HG03025 (cell line): ENCODE results near the gene CCDC14.
"Not testable (repeated sequence)": the region's sequence is repeated elsewhere in the genome, so short reads cannot be mapped to it uniquely, and the experiment has no call there.

Experiments
- ATAC-seq: cut with Tn5 transposase; IDR thresholded peaks from one replicate; pipeline ENCODE4 v1.9.1; 2021; ENCODE audit warnings: mild to moderate bottlenecking, moderate library complexity; ENCODE audit not compliant: unreplicated experiment, low FRiP score

The CCDC14 gene

DNA sequence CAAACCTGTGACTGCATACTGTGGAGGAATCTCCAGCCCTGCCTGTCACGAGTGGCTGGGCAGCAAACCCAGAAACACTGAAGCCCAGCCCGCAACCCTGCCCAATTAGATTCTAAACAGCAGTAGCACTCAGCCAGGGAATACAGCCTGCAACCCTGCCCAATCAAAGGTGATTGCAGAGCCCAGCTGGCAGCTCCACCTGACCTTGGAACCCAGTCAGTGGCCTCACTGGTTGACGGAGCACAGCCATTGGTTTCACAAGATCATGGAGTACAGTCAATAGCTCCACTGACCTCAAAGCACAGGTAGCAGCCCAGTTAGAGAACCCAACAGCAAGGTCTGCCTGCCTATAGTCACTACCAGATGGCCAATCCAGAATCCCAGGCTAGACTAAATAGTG is 41.7 kb downstream of the CCDC14 start:
- no peak for ATAC-seq

DNA sequence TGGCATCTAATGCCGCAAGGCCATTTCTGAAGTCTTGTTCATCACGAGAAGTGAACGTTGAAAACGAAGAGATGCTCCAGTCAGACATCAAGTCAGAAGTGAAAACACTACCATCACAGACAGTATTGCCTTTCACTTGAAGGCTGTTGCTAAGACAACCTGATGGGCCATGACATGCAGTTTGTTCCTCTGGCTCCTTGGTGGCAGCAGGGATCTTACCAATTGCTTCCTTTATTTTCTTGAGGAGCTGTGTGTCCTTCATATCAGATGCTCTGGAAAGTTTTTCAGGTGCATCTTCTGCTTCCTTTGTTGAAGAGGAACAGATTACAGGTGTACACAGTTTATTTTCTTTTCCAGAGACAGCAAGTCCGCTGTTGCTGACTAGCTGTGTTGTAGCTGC is 46.2 kb downstream of the CCDC14 start:
- no peak for ATAC-seq

DNA sequence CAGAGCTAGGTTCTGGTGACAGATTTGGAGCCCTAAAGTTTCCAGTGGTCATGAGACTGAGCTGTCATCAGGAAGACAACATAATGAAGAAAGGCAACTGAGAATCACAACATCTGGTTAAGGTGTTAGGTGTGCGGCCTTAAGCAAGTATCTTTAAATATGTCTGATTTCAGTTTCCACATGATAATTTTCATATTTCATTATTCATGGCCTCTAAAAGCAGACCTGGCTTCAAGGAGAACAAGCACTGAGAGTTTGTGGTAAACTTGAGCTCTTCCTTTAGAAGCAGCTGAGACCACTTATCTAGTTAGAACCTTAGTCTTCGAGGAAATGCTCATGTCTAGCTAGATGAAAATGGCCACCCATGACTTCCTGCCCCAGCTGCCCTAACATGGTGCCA is 51.2 kb downstream of the CCDC14 start:
- peak; percentile 69 for ATAC-seq

DNA sequence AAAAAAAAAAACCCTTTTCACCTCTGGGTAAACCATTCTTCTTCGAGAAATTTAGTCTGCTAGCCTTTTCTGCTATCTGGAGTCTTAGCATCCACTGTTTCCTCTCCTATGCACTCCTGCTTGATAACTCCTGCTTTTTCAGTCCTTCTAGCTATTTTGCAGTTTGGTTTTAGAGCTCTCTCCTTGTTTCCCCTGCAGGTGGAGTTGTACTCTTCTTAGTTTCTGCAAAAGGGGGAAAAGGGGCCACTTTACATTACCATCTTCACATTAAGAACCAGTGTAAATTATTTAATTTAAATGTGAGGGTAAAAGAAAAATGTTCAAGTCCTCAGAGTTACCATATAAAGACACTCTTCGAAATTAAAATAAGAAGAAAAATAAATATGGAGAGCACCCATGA is 53.3 kb downstream of the CCDC14 start:
- no peak for ATAC-seq

DNA sequence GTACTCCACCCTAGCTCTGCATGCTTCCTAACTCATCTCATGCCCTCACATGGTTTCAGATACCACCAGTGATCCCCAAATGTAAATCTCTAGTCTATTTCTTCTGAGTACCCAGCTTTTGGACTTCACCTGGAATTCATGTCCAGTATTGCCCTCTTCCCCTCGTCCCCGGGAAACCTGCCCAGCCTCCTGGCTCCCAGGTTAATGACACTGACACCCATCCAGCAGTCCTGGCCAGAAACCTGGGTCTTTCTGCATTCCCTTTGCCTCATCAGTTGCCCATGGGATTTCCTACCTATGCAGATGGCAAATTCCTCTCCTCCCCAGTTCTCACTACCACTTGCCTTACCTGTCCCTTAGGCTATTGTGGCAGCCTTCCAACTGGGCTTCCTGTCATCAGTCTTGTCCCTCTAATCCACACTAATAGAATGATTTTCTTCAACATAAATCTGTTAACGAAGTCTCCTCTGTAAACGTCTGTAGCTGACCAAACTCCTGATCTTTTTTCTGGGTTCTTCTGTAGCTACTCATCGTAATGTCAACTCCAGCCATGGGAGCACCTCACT is 61.6 kb downstream of the CCDC14 start:
- ATAC-seq, result no peak

DNA sequence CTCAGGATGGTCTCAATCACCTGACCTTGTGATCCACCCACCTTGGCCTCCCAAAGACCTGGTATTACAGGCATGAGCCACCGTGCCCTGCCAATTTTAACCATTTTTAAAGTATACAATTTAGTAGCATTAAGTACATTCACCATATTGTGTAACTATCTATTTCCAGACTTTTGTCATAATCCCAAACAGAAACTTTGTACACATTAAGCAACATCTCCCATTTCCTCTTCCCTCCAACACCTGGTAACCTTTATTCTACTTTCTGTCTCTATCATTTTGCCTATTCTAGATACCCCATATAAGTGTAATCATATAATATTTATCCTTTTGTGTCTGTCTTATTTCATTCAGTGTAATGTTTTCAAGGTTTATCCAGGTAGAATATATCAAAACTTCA is 68.0 kb downstream of the CCDC14 start:
- no peak for ATAC-seq

DNA sequence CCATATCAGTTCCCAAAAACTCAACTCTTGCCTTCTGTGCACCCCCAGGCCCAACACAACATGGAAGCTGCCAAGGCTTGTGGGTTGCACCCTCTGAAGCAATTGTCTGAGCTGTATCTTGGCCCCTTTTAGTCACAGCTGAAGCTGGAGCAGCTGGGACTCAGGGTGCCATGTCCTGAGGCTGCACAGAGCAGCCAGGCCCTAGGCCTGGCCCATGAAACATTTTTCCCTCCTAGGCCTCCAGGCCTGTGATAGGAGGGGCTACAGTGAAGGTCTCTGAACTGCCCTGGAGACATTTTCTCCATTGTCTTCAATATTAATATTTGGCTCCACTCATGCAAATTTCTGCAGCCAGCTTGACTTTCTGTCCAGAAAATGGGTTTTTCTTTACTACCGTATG is 68.8 kb downstream of the CCDC14 start:
- ATAC-seq, result no peak

DNA sequence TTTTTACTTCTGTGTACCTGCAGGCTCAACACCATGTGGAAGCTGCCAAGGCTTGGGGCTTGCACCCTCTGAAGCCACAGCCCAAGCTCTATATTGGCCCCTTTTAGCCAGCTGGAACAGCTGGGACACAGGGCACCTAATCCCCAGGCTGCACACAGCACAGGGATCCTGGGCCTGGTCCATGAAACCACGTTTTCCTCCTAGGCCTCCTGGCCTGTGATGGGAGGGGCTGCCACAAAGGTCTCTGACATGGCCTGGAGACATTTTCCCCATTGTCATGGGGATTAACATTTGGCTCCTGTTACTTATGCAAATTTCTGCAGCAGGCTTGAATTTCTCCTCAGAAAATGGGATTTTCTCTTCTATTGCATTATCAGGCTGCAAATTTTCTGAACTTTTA is 70.0 kb downstream of the CCDC14 start:
- not testable (repeated sequence) for ATAC-seq

DNA sequence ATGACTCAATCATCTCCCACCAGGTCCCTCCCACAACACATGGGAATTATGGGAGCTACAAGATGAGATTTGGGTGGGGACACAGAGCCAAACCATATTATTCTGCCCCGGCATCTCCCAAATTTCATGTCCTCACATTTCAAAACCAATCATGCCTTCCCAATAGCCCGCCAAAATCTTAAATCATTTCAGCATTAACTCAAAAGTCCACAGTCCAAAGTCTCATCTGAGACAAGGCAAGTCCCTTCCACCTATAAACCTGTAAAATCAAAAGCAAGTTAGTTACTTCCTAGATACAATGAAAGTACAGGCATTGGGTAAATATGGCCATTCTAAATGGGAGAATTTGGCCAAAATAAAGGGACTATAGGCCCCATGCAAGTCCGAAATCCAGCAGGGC is 70.9 kb downstream of the CCDC14 start:
- ATAC-seq, result not testable (repeated sequence)

DNA sequence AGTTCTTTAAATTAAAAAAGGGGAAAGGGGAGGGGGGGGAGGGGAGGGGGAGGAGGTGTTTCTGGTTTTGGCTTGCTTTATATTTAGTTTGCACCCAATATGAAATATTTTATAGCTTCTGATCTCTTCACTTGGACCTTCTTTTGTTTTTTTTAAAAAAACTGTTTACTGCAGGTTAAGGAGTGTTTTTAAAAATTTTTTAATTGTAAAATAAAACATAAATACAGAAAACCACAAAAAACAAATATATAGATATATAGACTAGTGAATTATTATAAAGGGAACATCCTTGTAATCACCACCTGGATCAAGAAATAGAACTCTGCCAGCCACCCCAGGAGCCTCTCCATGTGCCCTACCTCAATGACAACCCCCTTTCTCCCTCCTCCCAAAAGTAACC is 76.0 kb downstream of the CCDC14 start:
- no peak for ATAC-seq

DNA sequence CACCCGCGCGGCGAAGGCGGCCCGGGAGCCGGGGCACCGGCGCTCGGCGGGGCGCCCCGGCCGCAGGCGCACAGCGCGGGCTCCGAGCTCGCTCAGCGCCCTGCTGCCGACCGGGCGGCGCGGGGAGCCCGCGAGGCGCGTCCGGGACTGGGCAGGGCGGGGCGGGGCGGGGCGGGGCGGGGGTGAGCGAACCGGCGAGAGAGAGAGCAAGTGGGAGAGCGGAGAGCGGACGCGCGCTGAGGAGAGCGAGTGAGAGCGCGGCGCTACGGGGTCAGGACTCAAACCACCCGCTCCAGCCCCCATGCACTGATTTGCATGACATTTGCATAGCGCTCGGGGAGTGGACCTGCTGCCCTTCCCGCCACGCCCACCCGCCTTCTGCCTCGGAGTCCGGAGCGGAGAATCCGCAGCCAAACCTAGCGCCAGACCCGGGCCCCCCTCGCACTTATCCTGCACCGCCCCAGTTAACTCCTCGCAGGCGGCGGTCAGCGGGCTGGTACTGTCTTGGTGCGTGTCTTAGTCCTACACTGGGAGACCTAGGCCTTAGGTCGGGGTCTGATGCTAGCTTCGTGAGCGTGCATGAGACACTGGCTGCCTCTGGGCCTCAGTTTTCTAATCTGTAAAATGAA is 76.7 kb downstream of the CCDC14 start, which contains the start of gene MYLK:
TSS of gene MYLK (minus strand) at position 130 of the 629 bp plus-strand sequence. CDS start 90,491 bp downstream, outside the sequence.
- ATAC-seq, result peak; percentile 83

DNA sequence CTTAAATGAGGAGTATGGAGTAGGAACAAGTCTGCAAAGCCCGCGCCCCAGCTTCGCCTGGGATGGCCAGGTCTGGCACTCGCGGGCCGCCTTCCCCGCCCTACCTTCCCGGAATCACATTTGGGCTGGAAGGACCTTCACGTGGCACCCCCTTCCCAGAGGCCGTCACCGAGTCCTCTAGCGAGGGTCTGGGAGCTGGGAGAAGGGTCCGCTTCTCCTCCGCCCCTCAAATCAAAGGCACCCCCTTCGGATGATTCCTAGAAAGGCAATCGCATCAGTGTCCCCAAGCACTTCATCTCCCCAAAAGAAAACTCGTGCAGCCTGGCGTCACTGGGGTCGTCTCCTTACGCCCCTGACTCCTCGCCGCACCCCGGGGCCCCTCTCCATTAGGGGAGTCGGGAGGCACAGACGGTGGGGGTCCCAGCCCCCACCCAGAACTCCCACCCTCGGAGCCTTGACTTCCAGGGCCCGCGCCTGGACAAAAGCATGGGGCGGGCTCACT is 77.3 kb downstream of the CCDC14 start:
- no peak for ATAC-seq

DNA sequence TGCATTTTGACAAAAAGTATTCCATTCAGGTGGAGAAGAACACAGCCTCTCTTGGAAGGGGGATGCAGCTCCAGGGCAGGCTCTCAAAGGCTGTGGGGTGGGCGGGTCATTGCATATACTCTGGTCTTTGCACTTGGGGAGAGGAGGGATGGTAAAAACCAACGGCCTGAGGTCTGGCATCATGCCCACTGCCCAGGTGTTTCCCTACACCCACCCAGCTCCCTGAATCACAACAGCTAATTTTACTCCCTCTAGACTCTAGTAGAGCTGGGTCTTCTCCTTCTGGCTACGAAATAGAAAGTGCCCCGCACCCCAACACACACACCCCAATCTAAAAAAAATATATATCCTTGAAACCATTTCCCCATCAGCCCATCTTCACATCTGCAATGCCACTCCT is 77.9 kb downstream of the CCDC14 start:
- no peak for ATAC-seq

DNA sequence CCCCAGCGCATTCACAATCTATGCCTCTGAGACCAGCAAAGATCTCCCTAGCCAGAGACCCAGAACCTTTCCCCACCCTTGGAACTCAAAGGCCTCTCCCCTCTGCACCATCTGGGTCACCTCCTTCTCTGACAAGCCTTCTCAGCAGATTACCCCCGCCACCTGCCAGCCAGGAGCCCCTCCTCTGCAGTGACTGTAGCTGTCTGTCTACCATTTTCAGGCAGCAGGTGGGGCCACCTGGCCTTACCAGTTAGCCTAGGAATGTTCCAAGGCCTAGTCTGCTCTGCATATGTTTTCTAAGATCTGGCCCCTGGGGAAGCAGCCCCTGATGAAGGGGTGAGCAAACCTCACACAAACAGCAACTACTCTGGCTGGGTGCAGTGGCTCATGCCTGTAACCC is 79.3 kb downstream of the CCDC14 start:
- no peak for ATAC-seq

DNA sequence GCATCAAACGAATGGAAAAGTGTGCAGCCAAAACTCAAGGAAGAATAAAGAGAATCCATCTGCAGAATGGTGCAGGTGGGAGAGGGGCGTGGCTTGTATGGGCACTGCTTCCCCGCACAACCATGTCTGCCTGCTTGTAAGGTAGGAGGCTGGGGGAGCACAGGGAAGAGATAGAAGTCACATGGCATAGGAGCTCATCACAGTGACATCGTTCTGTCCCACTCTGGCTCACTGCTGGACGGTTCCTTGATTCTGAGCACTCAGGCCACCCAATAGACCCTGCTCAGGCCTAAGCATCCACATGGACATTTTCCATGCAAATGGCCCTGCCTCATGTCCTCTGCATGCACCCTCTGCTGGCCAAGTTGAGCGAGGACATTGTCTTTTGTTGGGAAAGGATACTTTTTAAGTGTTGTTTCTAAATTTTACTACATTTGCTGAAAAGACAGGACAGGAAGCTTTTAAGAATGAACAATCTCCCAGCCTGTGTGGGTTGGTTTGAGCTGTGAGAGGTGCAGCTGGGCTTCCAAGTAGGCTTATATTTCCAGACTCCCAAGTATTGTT is 79.9 kb downstream of the CCDC14 start:
- ATAC-seq, result no peak

DNA sequence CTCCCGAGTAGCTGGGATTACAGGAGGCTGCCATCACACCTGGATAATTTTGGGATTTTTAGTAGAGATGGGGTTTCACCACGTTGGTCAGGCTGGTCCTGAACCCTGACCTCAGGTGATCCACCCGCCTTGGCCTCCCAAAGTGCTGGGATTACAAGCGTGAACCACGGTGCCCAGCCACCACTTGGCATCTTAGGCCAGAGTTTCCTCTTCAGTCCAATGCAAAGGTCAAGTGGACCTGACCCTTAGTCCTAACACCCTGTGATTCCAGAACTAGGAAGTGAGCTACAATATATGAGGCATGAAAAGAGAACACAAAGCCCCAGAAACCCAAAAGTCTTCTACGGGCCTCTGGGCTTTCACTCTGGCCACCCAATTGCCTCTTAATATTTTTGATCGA is 82.2 kb downstream of the CCDC14 start:
- ATAC-seq, result no peak

DNA sequence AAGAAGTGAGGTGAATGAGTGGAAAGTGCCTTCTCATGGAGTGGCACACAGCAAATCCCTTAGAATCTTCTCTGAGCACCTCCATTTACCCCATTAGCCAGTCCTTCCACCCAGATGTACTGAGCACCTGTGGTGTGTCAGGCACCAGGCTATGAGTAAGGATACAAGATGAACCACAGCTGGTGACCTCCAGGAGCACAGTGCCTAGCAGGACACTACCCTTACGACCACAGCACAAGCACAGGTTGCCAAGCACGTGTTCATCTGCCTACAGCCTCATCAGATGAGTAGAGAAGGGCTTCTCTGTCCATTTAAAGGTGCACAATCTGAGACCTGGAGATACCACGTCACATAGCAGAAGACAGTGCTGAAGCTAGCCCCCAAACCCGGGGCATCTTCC is 83.1 kb downstream of the CCDC14 start:
- no peak for ATAC-seq

DNA sequence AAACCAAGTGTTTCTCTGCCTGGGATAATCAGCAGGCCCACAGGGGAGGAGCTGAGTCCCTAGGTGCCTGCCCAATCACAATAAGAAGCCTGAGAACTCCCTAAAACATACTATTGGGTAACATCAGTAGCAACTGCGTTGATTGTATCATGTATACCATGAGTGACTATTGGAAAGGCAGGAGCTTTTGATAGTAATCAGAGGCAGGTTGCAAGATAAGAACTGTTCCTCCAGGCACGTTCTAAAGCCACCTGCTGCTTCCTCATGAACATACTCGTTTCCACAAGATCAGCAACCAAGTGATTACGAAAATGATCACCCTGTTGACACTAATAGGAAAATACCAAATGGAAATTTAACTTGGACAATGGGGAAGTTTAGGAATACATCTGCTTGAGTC is 83.6 kb downstream of the CCDC14 start:
- ATAC-seq, result no peak

DNA sequence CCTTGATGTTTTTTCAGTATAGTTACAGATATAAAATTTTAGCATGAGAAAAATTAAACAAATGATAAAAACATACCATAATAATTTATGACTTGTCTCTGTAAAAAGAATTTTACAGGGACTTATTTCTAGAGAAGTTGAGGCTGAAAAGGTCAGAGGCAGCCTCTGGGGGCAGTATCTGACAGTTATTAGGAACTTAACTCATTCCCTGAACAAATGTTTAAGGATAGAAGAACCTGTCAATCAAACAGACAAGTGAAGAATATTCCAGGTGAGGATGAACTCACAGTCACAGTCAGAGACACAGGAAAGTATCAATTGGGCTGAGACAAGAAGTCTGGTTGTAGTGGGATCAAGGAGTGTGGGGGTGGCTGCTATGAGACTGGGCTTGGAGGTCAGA is 84.2 kb downstream of the CCDC14 start:
- no peak for ATAC-seq

DNA sequence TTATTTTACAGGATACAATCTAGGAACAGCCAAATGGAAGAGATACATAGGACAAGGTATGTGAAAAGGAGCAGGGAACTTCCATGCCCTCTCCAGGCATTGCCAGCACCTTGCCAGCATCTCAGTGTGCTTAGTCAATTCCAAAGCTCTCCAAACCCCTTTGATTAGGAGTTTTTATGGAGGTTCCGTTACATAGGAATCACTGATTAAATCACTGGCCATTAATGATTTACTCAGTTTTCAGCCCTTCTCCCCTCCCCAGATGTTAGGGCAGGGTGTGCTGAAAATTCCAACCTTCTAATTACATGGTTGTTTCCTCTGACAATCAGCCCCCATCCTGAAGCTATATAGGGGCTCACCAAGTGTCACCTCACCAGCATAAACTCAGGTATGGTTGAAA is 88.4 kb downstream of the CCDC14 start:
- ATAC-seq, result no peak

DNA sequence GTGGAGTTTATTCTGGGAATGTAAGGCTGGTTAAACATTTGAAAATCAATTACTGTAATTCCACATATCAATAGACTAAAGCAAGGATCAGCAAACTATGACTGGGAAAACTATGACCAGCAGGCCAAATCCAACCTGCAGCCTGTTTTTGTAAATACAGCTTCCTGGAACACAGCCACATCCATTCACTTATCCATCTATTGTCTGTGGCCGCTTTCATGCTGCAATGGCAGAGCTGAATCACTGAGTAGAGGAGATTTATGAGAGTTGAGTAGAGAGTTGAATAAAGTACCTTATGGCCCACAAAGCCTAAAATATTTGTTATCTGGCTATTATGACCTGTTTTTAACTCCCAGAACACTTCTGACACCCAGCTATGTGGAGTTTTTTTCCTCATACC is 89.1 kb downstream of the CCDC14 start:
- no peak for ATAC-seq

DNA sequence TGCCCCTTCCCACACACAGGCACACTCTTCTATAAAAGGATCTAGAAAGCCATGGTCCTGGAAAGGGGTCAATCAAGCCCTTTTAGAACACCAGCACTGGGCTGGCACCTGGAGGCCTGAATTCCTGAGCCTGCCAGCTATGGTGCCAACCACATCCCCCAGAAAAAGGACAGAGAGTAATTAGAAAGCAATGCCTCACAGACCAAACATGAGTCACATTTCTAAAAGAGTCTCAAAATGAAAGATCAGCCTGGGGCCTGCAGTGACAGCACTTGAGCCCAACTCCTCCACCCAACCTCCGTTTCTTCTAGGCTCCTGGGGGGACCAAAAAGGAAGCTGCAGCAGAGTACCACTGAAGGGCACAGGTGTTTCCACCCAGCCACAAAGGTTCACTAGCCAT is 91.0 kb downstream of the CCDC14 start:
- no peak for ATAC-seq
